GM23338 (cell line): ENCODE measurements around the gene ACO2.
"Not testable (repeated sequence)": the region's sequence is repeated elsewhere in the genome, so short reads cannot be mapped to it uniquely, and the experiment has no call there.

Experiments used
- EZH2 ChIP-seq: fragments of 200-600 bp; sonication (generic); IDR thresholded peaks from one replicate; pipeline ENCODE4 v1.8.0; 2017; ENCODE audit warnings: antibody characterized with exemption, mild to moderate bottlenecking, low read depth; ENCODE audit not compliant: unreplicated experiment
- POLR2AphosphoS5 ChIP-seq: IDR thresholded peaks from 2 replicates; pipeline ENCODE4 v1.6.1; 2016; ENCODE audit warnings: antibody characterized with exemption, low read depth
- TF ChIP-seq, protein P1 (sequence below), 2 experiments: fragments of 200-600 bp in 1 of 2; sonication (generic) in 1 of 2; conservative IDR thresholded peaks; 2 replicates each; pipeline versions ENCODE4 v1.5.1 to v1.6.1; 2016 to 2017; ENCODE audit warnings: antibody characterized with exemption in 2 of 2, low read depth in 2 of 2, mild to moderate bottlenecking in 2 of 2, moderate library complexity in 1 of 2

DNA sequence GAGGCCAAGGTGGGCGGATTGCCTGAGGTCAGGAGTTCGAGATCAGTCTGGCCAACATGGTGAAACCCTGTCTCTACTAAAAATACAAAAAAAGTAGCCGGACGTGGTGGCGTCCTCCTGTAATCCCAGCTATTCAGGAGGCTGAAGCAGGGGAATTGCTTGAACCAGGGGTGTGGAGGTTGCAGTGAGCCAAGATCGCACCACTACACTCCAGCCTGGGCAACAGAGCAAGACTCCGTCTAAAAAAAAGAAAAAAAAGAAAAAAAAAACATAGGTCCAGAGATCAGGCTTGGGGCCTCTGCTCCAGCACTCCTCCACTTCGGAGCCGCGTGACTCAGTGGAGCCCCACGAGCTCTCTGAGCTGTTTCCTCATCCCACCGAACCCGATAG is 89.3 kb downstream of the ACO2 start:
- TF ChIP-seq POLR2AphosphoS5, EZH2: not testable (repeated sequence)
- TF ChIP-seq, protein P1, sequence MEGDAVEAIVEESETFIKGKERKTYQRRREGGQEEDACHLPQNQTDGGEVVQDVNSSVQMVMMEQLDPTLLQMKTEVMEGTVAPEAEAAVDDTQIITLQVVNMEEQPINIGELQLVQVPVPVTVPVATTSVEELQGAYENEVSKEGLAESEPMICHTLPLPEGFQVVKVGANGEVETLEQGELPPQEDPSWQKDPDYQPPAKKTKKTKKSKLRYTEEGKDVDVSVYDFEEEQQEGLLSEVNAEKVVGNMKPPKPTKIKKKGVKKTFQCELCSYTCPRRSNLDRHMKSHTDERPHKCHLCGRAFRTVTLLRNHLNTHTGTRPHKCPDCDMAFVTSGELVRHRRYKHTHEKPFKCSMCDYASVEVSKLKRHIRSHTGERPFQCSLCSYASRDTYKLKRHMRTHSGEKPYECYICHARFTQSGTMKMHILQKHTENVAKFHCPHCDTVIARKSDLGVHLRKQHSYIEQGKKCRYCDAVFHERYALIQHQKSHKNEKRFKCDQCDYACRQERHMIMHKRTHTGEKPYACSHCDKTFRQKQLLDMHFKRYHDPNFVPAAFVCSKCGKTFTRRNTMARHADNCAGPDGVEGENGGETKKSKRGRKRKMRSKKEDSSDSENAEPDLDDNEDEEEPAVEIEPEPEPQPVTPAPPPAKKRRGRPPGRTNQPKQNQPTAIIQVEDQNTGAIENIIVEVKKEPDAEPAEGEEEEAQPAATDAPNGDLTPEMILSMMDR (conservative IDR thresholded peaks at IDR 0.05; ENCODE audit: low read depth in 2 of 2), result not testable (repeated sequence)
